GM20431 (cell line): ENCODE results near the gene L3MBTL1.
"Not testable (repeated sequence)": the region's sequence is repeated elsewhere in the genome, so short reads cannot be mapped to it uniquely, and the experiment has no call there.

Source experiments
- in situ Hi-C: fragments of 300-500 bp; cut with MseI, MboI; formaldehyde crosslinking; loops from one replicate; pipeline ENCODE4 v1.15.0; 2020; ENCODE audit warnings: low sequenced_read_pairs; ENCODE audit not compliant: unreplicated experiment

L3MBTL1 gene

GRCh38 chr20:43579861-43580793, 72.6 kb downstream of the L3MBTL1 start:
- in situ Hi-C loops, result no loop called here

DNA sequence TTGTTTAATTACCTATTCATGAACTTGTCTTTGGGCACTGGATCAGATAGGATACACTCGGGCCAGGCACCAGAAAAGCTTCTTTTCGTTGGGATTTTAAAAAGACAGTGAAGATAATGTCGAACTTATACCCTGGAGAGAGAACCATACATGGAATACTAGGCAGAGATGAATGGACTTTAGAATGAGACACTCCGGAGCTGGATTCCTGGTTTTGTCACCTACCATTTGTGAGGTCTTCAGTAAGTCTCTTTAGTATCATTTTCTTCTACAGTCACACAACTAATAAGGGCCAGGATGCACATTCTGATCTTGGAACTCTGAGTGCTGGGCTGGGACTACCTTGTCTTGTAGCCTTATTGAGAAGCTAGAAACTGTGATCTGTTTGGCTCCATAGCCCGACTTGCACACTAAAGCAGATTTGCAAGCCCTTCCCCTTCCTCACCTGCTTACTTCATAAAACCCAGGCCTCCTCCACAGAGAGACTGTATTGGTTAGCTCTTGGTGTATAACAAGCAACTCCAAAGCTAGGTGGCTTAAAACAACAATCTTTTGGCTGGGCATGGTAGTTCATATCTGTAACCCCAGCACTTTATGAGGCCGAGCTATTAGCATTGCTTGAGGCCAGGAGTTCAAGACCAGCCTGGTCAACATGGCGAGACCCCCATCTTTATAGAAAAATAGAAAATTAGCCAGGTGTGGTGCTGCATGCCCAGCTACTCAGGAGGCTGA, 75.8 kb downstream of the L3MBTL1 start:
- in situ Hi-C loops, result no loop called here

GRCh38 chr20:43583982-43584432, 76.5 kb downstream of the L3MBTL1 start:
- in situ Hi-C loops, result no loop called here

GRCh38 chr20:43584448-43585136, 77.1 kb downstream of the L3MBTL1 start:
- in situ Hi-C loops, result no loop called here

GRCh38 chr20:43586641-43587040, 79.1 kb downstream of the L3MBTL1 start:
- in situ Hi-C loops, result no loop called here

DNA sequence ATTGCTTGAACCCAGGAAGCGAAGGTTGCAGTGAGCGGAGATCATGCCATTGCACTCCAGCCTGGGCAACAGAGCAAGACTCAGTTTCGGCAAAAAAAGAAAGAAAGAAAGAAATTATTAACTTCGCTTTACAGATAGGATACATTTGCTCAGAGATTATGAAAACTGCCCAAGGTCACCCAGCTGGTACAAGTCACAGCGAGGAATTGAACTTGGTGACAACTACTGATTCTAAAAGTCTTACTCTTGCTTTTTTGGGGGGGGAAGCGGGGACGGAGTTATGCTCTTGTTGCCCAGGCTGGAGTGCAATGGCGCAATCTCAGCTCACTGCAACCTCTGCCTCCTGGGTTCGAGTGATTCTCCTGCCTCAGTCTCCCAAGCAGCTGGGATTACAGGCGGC, 81.0 kb downstream of the L3MBTL1 start:
- in situ Hi-C loops, result not testable (repeated sequence)

GRCh38 chr20:43590036-43590391, 82.5 kb downstream of the L3MBTL1 start:
- in situ Hi-C loops, result no loop called here

GRCh38 chr20:43590392-43591303, 83.2 kb downstream of the L3MBTL1 start, which contains the start of gene IFT52:
TSS of gene IFT52 (plus strand) at chr20:43590937. CDS start at chr20:43594699, 3,762 bp downstream.
- in situ Hi-C loops, result no loop called here
